GM19099 (cell line): ENCODE measurements around the gene TMTC2.

Source experiments
- POLR2A ChIP-seq: IDR thresholded peaks from 3 replicates; pipeline ENCODE4 v1.6.1; 2011; ENCODE audit warnings: low read depth; ENCODE audit not compliant: insufficient read length; ENCODE audit errors: extremely low read depth

Gene TMTC2

DNA sequence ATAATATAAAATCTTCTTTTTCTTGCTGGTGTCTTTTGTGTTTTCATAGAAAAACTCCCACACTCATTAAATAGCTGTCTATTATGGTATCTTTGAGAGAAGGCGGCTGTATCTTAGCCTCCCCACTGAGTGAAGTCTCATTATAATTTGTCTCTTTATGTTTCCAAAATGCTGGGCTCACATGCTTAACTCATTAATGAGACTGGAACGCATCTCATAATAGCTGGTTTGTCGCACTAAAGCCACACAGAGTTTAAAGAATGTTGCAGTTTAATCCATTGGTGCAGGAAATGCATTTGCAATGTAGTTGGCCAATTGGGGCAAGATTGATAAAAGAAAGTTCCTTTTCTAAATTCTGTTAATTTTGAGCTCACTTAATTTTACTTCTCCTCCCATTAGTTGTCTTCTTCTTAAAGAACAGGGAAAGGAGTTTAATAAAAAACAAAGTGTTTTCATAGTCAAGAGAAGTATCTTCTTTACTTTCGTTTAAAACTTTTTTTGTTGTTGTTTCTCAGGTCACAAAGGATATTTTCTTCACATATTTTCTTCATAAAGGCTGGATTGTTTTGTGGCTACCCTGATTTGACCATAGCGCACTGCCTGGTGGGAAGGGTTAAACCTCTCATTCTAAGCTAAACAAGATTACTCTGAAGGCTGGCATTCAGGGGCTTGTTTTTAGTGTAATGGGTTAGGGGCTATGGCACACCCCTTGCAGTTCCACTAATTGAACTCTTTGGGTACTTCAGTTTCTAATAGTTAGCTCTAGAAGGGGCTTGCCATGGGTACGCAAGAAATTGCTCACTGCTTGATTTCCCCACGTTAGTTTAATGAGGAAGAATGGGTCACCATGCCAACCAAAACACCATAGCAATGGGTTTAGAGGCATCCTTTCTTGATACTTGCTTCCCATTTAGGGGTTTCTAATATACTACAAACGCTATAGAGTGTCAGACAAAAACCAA, 197.0 kb downstream of the TMTC2 start:
- TF ChIP-seq POLR2A: no peak

- TF ChIP-seq POLR2A: no peak
Observed at GRCh38 chr12:82886671-82887340, 200.1 kb downstream of the TMTC2 start.

DNA sequence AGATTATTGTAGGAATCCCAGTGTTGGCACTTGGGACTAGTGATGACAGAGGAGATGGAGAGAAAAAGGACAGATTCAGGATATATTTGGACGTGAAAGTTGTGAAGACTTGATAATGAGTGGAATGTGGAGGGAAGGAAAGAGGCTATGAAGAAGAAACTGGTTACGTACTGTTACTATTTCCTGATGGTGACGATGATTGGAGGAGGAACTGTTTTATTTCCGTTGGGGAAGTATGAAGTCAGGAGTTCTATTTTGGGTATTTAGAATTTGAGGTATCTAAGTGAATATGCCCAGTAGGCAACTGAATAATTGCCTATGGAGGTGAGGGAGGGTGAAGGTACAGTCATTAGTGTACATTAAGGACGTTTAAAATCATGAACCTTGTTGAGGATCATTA, 207.2 kb downstream of the TMTC2 start:
- no peak for TF ChIP-seq POLR2A

DNA sequence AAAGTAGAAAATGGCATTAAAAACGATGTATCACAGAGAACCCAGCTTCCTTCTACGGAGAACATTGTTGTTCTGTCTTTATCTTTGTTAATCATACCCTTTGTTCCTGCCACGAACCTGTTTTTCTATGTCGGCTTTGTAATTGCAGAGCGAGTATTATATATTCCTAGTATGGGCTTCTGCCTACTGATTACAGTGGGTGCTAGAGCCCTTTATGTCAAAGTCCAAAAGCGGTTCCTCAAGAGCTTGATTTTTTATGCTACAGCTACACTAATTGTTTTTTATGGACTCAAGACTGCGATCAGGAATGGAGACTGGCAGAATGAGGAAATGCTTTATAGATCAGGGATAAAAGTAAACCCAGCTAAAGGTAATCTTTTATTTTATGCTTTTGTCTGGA, 209.6 kb downstream of the TMTC2 start:
- TF ChIP-seq POLR2A: no peak

GRCh38 chr12:82896979-82897378, 210.3 kb downstream of the TMTC2 start:
- TF ChIP-seq POLR2A: no peak

DNA sequence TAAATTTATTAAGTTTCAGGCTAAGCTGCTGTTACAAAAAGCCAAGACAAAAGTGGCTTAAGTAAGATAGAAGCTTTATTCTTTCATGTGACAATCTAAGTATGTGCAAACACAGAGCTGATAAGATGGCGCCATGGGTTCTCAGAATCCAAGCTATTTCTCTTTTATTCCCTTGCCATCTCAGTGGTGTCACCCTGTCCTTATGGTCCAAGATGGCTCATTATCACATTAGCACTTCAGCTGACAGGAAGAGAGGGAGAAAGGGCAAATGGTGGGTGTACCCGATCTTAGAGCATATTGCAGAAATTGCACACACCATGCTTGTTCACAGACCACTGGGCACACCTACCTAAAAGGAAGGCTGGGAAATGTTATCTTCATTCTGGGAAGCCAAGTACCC, 211.7 kb downstream of the TMTC2 start:
- TF ChIP-seq POLR2A: no peak

- TF ChIP-seq POLR2A: no peak
Observed at GRCh38 chr12:82904219-82904790, 217.6 kb downstream of the TMTC2 start.

GRCh38 chr12:82910246-82910893, 223.7 kb downstream of the TMTC2 start:
- TF ChIP-seq POLR2A: no peak

- no peak for TF ChIP-seq POLR2A
Observed at GRCh38 chr12:82912406-82912805, 225.7 kb downstream of the TMTC2 start.

- TF ChIP-seq POLR2A: no peak
Observed at GRCh38 chr12:82919388-82920054, 232.8 kb downstream of the TMTC2 start.

DNA sequence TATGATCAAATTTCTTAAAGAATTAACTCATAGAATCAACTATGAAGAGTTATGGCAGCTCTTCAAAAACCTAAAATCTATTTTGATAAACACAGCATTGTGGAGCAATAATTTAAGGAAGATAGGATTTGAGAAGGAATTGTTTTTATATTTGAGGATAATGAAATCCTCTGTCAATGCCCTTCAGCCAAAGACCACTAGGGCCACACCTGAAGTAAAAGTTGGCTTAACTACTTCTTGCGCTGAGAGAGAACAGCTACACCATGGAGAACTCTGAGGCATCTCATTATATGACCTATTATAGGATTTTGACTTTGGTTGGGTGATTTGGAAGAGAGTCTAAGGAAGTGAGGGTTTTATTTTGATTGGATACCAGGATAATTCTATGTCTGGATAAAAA, 237.2 kb downstream of the TMTC2 start:
- no peak for TF ChIP-seq POLR2A

DNA sequence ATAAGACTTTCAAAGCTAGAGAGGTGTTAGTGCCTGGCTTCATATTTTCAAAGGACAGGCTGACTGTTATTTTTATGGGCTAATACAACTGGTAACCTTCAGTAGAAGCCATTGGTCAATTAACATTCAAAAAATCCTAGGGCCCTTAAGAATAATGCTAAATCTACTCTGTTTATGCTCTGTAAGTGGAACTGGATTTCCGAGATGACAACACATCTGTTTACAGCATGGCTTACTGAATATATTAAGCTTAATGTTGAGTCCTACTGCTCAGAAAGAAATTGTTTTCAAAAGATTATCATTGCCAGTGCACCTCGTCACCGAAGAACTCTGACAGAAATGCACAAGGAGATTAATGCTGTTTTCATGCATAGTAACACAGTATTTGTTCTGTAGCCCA, 239.9 kb downstream of the TMTC2 start:
- no peak for TF ChIP-seq POLR2A

DNA sequence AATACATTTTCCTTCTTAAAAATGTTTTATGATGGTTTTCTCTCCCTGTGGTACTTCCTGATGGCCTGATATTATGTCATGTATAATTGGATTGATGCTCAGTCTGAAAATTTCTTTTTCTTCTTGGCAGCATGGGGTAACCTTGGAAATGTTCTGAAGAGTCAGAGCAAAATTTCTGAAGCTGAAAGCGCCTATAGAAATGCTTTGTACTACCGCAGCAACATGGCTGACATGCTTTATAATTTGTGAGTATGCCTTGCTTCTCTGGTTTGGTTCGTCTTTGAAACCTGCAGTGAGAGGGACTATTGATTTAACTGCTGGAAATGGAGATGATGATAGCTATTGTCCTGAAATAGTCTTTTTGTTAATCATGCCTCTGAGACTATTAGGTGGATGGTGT, 243.6 kb downstream of the TMTC2 start:
- no peak for TF ChIP-seq POLR2A

DNA sequence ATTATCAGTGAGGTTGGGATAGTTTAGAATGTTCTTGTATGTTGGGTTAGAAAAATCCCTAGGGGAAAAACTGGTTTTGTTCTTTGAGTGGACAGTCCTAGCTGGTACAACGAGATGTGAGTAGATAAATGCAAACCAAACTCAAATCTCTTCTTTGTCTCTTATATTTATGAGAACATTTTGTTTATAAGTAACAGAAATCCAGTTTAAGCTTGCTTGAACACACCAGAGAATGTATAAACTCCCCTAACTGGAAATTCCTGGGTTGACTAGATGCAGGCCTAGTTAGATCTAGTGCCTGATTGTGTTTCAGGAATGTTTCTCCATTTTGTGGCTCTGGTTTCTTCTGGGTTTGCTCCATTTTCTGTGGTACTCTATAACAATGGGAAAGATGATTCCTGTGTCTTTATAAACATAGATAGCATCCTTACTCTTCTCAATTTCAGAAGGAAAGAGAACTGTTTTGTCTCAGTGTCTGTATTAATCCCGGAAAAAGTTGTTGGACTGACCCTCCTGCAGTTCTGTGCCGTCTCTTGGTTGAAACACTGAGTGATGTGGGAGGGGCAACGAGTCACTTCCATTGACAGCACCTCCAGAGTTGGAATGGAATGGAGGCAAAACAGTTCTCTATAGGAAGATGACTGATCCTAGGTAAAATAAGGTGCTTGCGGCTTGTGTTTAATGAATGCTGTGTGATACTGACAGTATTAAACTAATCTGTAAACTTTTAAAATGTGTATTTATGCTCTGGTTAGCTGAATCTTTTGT, 244.8 kb downstream of the TMTC2 start:
- TF ChIP-seq POLR2A: no peak

DNA sequence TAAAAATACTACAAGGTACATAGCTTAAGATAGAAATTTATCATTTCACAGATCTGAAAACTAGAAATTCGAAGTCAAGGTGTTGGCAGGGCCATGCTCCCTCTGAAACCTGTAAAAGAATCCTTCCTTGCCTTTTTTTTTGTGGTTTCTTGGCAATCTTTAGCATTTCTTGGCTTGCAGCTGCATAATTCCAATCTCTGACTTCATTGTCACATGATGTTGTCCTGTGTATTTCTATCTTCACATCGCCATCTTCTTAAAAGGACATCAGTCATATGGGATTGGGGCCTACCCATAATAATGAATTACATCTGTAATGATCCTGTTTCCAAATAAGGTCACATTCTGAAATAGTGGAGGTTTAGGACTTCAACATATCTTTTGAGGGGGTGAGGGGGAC, 250.4 kb downstream of the TMTC2 start:
- TF ChIP-seq POLR2A: no peak

DNA sequence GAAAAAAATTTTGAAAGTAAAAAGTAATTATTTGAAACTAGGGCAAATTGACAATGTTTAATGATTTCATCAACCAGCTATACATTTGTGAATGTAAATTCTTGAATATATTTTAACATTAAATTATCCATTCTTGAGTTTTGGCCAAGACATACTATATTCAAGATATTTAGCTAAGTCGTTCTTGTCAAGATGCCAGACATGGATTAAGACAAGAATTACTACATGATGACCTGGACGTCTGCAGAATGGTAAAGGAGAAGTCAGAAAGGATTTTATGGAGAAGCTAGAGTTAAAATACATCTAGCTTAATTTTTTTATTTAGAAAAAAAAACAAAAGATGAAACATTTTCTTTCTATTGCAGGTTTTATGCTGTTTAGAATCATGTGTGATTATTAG, 255.8 kb downstream of the TMTC2 start:
- no peak for TF ChIP-seq POLR2A
